Fibroblast of skin of scalp (primary cell): ENCODE data around the gene HRH2.
"Not testable (repeated sequence)": the region's sequence is repeated elsewhere in the genome, so short reads cannot be mapped to it uniquely, and the experiment has no call there.

Experiments used
- DNase-seq: peaks from one replicate; pipeline ENCODE4 v3.0.0-alpha.2; 2013

Gene HRH2

DNA sequence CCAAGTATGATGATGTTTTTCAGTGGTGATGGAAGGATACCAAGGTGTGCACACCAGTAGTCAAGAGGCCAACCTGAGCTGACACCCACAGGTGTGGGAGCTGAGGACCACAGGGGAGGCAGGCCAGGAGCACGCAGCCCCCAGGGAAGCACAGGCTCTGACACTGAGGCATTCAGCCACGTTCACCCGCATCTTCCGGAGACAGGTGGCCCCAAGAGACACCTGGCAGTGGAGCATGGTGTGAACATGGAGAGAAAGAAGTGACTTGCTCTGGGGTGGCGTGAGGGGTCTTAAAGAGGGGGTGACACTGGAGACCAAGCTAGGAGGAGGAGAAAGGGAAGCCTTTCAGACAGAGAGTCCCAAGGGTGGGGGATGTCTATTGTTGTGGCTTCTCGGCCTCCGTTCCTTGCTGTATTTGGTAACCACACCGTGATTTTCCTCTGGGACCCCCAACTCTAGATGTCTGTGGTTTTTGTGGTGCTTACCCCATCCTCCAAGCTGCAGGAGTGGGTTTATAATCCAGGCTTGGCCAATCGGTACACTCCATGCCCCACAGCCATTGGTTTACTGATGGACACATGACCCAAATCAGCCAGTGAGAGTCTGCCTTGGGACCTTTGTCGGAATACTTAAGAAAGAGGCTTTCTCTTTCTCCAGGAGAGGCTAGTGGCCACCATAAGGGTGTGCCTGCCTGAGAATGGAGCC is 84.6 kb downstream of the HRH2 start:
- DNase-seq: no peak

DNA sequence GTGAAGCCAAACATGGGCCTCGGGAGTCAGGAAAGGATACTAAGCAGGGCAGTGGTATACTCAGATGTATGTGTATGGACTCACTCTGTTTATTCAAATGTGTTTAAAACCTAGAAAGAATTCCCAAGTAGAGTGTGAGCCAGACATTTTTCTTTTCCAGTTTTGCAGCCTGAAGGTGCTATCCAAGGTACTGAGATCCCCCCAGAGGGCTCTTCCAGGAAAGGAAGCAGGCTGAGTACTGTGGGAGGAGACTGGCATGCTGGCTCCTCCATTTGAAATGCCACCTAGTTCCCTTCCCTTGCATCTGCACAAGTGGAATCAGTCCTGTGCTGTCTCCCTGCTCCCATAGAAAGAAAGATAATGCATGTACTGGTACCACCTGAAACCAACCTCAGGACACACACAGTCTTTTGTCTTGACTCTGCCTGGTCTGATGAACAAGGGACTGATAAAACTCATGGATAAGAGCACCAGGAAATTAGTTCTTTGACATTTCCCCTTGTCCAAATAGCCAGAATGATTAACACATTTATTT is 85.9 kb downstream of the HRH2 start:
- DNase-seq: peak; percentile 10

DNA sequence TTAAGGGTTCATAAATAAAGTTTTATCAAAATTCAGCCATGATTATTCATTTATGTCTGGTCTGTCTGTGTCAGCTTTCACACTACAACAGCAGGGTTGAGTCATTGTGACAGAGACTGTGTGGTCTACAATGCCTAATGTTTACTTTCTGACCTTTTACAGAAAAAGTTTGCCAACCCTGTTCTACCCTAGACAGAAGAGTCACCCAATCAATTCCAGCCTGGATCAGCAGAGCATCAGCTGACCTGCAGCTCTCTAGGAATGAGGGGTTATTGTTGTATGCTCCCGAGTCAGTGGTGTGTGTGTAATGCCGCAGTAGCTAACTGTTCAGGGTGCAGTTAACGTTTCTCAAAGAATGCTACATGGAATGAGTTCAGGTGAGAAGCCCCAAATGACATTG is 87.3 kb downstream of the HRH2 start:
- DNase-seq: no peak

DNA sequence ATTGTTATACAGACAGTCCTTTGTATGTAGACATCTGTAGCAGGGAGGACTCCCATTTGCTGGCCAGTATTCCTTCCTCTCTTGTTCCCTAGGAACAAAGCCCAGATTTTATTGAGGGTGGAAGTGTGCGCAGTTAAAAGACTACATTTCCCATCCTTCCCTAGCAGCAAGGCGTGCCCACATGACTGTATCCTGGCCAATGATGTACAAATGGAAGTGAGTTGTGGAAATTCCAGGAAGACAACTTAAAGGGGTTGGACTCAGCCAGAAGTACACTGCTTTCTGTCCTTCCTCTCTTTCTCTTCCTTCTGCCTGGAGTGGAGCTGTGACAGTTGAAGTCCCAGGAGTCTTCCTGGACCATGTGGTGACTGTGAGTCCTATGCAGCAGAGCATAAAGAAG is 89.0 kb downstream of the HRH2 start:
- no peak for DNase-seq

DNA sequence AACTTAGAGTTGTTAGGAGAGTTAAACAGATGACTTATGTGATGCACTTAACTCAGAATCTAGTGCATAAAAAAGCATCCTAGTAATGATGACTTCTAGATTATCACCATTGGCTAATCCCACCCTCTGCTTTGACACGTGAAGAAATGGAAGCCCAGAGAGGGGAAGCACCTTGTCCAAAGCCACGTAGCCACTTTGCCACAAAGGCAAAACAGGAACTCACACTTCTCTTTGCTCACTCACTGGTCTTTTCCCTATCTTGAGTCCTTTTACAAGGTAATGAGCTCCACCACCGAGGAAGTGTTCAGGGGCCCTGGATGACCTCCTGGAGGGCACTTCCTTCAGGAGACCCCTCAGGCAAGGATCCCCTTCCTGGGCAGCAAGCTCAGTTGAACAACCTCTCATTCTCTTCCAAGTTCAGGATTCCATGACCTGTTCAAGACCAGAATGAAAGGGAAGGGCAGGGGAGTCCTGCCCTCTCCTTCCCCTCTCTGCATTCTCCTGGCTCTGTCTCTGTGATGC is 89.7 kb downstream of the HRH2 start:
- DNase-seq: no peak

DNA sequence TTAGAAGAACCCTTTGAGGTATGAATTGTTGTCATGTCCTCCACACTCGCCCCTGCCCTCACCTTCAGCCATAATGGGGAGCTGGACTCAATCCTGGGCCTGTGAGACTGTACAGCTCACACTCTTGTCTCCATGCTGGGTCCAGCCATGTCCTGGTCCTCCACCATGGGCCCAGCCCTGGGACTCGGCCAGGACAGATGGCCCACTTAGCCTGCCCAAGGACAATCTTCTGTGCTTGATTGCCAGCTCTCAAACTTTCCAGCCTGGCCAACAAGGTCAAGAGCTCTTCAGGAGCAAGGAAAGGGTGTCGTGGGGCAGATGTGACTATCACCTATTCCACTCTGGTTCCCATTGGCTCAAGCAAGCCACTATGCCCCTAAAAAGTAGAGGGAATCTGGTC is 90.8 kb downstream of the HRH2 start:
- DNase-seq: no peak

DNA sequence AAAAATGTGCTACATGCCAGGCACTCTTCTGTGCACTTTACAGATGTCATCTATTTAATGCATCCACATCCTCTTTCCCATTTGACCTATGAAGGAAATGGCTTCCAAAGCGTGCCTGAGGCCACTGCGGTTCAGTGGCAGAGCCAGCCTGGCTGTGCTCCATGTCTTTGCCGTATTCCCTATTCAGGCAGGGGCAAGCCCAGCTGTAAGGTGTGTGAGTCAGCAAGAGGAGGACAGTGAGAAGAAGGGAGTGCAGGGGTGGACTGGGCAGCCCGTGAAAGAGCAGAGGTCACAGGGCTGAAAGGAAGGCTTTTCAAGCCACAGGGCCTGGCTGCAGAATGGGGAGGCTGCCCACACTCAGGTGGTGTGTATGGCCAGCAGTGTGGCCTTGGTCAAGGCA is 91.7 kb downstream of the HRH2 start:
- DNase-seq: no peak

- DNase-seq: no peak
Observed at GRCh38 chr5:175750511-175750931, 92.7 kb downstream of the HRH2 start.

- no peak for DNase-seq
Observed at GRCh38 chr5:175751369-175751768, 93.5 kb downstream of the HRH2 start.

DNA sequence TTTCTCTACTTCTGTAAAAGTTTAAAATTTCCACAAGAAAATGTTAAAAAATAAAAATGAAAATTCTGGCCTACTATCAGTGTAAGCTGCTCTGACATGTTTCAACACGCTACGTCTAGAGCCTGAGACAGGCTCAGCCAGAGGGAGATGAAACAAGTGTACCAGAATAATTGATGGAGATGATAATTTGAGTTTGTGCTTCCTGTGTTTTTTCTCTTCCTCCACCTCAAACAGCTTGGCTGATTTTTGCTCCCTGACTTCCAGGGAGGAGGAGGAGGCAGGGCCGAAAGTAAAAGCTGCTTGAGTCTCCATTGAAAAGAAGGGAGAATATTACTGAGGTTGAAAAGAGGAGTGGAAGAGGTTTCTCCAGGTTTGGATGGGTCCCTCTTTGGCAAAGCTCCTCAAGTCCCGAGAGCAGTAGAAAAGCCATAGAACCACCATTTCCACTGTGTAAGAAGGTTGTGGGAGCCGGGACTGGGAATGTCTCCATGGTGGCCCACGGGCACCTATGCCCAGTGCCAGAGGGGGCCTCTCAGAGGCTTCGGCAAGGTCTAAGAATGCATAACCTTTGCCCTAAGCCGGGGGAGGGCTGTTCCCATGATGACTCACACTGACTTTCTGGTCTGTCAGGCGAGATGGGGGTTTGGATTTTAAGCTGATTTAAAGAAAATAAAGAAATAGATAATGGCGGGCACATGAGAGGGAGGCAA is 95.1 kb downstream of the HRH2 start:
- DNase-seq: no peak

DNA sequence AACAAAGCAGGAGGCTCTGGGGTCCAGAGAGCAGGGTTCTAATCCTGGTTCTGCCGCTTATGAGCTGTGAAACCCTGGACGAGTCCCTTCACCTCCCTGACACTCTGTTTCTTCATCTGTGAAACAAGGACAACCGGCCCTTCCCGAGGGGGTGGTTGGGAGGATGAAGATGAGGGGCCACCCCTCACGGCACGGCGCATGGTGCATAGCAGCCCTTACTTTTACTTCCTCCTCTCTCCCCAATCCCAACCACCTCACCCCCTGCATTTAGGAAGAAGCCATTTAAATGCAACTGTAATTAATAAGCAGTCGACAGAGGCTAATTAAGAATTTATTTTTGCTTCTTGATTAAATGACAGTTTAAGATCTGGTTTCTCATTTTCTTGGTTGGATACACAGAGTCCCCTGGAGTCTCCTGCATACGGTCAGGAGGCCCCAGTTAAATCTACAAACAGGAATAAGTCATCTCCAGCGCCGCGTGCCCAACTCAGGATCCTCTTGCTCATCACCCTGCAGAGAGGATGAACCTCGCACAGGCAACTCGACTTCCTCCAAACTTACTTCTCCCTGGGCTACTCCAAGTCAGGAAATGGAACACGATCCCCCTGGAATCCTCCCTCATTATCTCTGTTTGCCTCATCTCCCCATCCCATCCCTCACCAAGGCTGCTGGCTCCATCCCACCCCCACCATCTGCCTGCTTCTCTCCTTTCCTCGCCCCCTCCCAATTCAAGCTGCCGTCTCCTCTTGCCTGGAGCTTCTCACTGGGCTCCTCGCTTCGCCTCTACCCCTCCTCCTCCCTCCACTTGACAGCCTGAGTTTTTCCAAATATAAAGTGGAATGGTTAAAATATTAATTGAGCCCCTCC is 95.9 kb downstream of the HRH2 start:
- DNase-seq: no peak

DNA sequence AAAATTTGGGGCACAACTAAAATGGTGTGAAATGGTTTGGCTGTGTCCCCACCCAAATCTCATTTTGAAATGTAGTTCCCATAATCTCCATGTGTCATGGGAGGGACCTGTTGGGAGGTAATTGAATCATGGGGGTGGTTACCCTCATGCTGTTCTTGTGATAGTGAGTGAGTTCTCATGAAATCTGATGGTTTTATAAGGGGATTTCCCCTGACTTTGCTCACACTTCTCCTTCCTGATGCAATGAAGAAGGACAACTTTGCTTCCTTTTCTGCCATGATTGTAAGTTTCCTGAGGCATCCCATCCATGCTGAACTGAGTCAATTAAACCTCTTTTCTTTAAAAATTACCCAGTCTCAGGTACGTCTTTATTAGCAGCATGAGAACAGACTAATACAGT is 102.1 kb downstream of the HRH2 start:
- DNase-seq: not testable (repeated sequence)
